Immature natural killer cell (primary cell): ENCODE measurements around the gene CRYGA. TPM values are rescaled to one million over a fixed set of nuclear protein-coding genes. Genes with fewer than 3 reads are reported as not detected.
A peak's percentile ranks its signal among the peaks of the same experiment; 100 is the strongest.
"Not testable (repeated sequence)": the region's sequence is repeated elsewhere in the genome, so short reads cannot be mapped to it uniquely, and the experiment has no call there.

Experiments used
- DNase-seq, 3 donors: peaks; one replicate each; pipeline ENCODE4 v3.0.0; 2022; ENCODE audit warnings: mixed read lengths in 1 of 3
- H3K27ac Mint-ChIP-seq, 6 donors: one replicate each; pipeline ENCODE4 v1.8.0; 2020; ENCODE audit warnings: mixed read lengths in 6 of 6, mild to moderate bottlenecking in 5 of 6, inconsistent platforms in 4 of 6, moderate library complexity in 3 of 6
- H3K27me3 Mint-ChIP-seq, 3 donors: one replicate each; pipeline ENCODE4 v1.8.0; 2020 to 2021; ENCODE audit warnings: low read depth in 3 of 3, mild to moderate bottlenecking in 3 of 3, mixed read lengths in 3 of 3, moderate library complexity in 3 of 3, inconsistent platforms in 1 of 3
- H3K36me3 Mint-ChIP-seq, 3 donors: one replicate each; pipeline ENCODE4 v1.8.0; 2020; ENCODE audit warnings: mixed read lengths in 3 of 3, inconsistent platforms in 2 of 3, mild to moderate bottlenecking in 2 of 3
- H3K4me1 Mint-ChIP-seq, 2 donors: one replicate each; pipeline ENCODE4 v1.8.0; 2020; ENCODE audit warnings: inconsistent platforms in 2 of 2, mild to moderate bottlenecking in 2 of 2, mixed read lengths in 2 of 2, moderate library complexity in 1 of 2
- H3K4me3 Mint-ChIP-seq, 5 donors: one replicate each; pipeline ENCODE4 v1.8.0; 2020; ENCODE audit warnings: mild to moderate bottlenecking in 5 of 5, mixed read lengths in 5 of 5, inconsistent platforms in 3 of 5, moderate library complexity in 3 of 5
- H3K9me3 Mint-ChIP-seq, 6 donors: one replicate each; pipeline ENCODE4 v1.8.0; 2020; ENCODE audit warnings: mild to moderate bottlenecking in 6 of 6, mixed read lengths in 6 of 6, inconsistent platforms in 4 of 6, moderate library complexity in 3 of 6
- polyA plus RNA-seq, 3 donors: library from polyadenylated mRNA; unstranded; fragments of 300-500 nt; fragmentation: Illumina TruSeq; gene quantifications; one replicate each; pipeline ENCODE4 v1.2.3, GENCODE V29; 2021

Gene CRYGA
- polyA plus RNA-seq, 3 donors from 2014 or later = not detected

GRCh38 chr2:208147759-208148158, 15.6 kb downstream of the CRYGA start:
- H3K27me3 Mint-ChIP-seq = peaks cover 0 to 9% (median 3%) of the 10 kb centered on the region in 3 donors
- no peak overlapping the region for H3K4me3 Mint-ChIP-seq
- H3K27ac Mint-ChIP-seq = no peak overlapping the region
- H3K4me1 Mint-ChIP-seq = no peaks in the 10 kb centered on the region
- H3K36me3 Mint-ChIP-seq = peaks cover 0 to 5% (median 4%) of the 10 kb centered on the region in 3 donors
- DNase-seq = no peak
- H3K9me3 Mint-ChIP-seq = peaks cover 0 to 6% (median 1%) of the 10 kb centered on the region in 6 donors

GRCh38 chr2:208147008-208147407, 16.4 kb downstream of the CRYGA start:
- peaks cover 0 to 6% (median 1%) of the 10 kb centered on the region in 6 donors for H3K9me3 Mint-ChIP-seq

DNA sequence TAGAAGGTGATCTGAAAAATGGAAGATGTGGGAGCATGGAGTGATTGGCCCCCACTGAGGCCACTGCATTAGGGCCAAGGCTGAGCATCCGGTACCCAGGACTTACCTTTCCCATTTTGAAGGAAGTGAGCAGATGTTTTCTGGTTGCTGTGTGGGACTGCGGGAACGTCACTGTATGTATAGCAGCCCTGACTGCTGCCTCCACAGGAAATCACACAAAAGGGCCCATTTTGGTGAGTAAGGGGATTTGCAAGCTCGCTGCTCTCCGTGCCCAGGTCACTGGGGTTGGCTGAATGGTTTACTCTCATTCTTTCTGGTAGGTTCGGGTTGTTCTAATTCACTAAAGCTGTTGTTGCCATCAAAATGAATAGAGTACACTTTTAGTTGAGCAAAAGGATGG, 17.4 kb downstream of the CRYGA start, which contains the start of gene CRYGB:
Gene CRYGB, minus strand, starts transcription at position 153 of the 400 bp plus-strand sequence. Its CDS starts 38 bp downstream, at position 115.
- no peak within 1 kb of the TSS for H3K27ac Mint-ChIP-seq

More at GRCh38 chr2:208147008-208147407, 16.4 kb downstream of the CRYGA start:
- peak overlapping the region in 1 of 6 donors; percentile 34 for H3K27ac Mint-ChIP-seq
- H3K4me3 Mint-ChIP-seq = no peak overlapping the region
- peaks cover 0 to 5% (median 4%) of the 10 kb centered on the region in 3 donors for H3K36me3 Mint-ChIP-seq
- H3K4me1 Mint-ChIP-seq = no peaks in the 10 kb centered on the region
- peaks cover 0 to 9% (median 3%) of the 10 kb centered on the region in 3 donors for H3K27me3 Mint-ChIP-seq
- DNase-seq = no peak

DNA sequence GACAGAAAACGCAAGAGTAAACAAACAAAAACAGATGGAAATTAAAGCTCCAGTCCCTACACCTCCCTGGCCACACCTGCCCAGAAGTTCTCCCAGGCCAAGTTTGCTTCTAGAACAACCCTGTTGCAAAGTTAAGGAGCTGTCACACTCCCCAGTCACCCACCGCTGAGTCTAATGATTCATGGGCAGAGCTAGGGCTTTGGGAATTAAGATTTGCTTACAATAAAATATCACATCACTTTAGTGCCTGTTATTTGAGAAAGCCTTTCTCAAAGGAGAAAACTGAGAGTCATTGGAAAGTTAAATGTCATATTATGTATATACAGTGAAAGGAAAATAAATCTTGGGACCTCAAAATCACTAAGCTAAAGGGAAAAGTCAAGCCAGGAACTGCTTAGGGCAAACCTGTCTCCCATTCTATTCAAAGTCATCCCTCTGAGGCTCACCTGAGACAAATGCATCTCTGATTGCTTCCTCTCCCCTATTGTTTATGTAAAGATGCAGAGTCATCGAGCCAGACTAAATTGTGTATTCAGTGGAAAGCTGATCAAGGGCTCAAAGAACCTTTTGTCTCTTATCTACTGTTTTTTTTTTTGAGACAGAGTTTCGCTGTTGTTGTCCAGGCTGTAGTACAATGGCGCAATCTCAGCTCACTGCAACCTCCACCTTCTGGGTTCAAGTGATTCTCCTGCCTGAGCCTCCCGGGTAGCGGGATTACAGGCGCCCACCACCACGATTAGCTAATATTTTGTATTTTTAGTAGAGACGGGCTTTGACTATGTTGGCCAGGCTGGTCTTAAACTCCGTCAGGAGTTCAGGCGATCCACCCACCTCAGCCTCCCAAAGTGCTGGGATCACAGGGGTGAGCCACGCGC, 20.2 kb downstream of the CRYGA start:
- DNase-seq = no peak
- Mint-ChIP-seq H3K27me3 (peaks cover 0 to 1% (median 0%) of the 10 kb centered on the region in 3 donors), H3K9me3 (no peaks in the 10 kb centered on the region), H3K4me1 (no peaks in the 10 kb centered on the region), H3K27ac (no peak overlapping the region), H3K36me3 (no peaks in the 10 kb centered on the region), H3K4me3 (no peak overlapping the region)

More for the DNA sequence above, 17.4 kb downstream of the CRYGA start, which contains the start of gene CRYGB:
- peaks cover 0 to 6% (median 1%) of the 10 kb centered on the region in 6 donors for H3K9me3 Mint-ChIP-seq
- H3K36me3 Mint-ChIP-seq = peaks cover 0 to 5% (median 4%) of the 10 kb centered on the region in 3 donors
- no peaks in the 10 kb centered on the region for H3K4me1 Mint-ChIP-seq
- no peak for DNase-seq
- no peak within 1 kb of the TSS for H3K4me3 Mint-ChIP-seq
- H3K27me3 Mint-ChIP-seq = peaks cover 0 to 9% (median 1%) of the 10 kb centered on the region in 3 donors

- no peaks in the 10 kb centered on the region for H3K9me3 Mint-ChIP-seq
- H3K27me3 Mint-ChIP-seq = no peaks in the 10 kb centered on the region
- H3K4me1 Mint-ChIP-seq = no peaks in the 10 kb centered on the region
- no peaks in the 10 kb centered on the region for H3K36me3 Mint-ChIP-seq
- no peak overlapping the region for H3K4me3 Mint-ChIP-seq
- no peak overlapping the region for H3K27ac Mint-ChIP-seq
- DNase-seq = no peak
Observed at GRCh38 chr2:208142240-208142924, 21.0 kb downstream of the CRYGA start.

- Mint-ChIP-seq H3K27me3 (no peaks in the 10 kb centered on the region), H3K36me3 (no peaks in the 10 kb centered on the region)
Observed at GRCh38 chr2:208139447-208139846, 23.9 kb downstream of the CRYGA start.

DNA sequence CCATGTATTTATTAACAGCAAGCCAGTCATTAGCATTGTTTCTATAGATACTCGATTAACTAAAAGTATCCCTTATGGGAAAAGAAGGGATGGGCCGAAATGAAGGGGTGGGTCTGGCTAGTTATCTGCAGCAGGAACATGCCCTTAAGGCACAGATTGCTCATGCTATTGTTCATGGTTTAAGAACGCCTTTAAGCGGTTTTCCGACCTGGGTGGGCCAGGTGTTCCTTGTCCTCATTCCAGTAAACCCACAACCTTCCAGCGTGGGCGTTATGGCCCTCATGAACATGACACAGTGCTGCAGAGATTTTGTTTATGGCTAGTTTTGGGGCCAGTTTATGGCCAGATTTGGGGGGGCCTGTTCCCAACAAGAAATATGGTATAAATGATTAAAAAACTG, 25.1 kb downstream of the CRYGA start:
- H3K27ac Mint-ChIP-seq, H3K36me3 Mint-ChIP-seq, H3K27me3 Mint-ChIP-seq, H3K9me3 Mint-ChIP-seq, H3K4me3 Mint-ChIP-seq, DNase-seq: not testable (repeated sequence)
- peaks cover 15 to 30% of the 10 kb centered on the region in 2 donors for H3K4me1 Mint-ChIP-seq

More at GRCh38 chr2:208139447-208139846, 23.9 kb downstream of the CRYGA start:
- H3K9me3 Mint-ChIP-seq = no peaks in the 10 kb centered on the region
- H3K4me3 Mint-ChIP-seq = no peak overlapping the region
- H3K27ac Mint-ChIP-seq = no peak overlapping the region
- peaks cover 12 to 27% of the 10 kb centered on the region in 2 donors for H3K4me1 Mint-ChIP-seq
- DNase-seq = no peak

GRCh38 chr2:208136716-208137094, 26.7 kb downstream of the CRYGA start:
- Mint-ChIP-seq H3K9me3 (no peaks in the 10 kb centered on the region), H3K4me1 (peaks cover 15 to 30% of the 10 kb centered on the region in 2 donors), H3K27me3 (peaks cover 0 to 1% (median 0%) of the 10 kb centered on the region in 3 donors), H3K27ac (peak overlapping the region in 1 of 6 donors; percentile 9), H3K36me3 (no peaks in the 10 kb centered on the region), H3K4me3 (no peak overlapping the region)
- no peak for DNase-seq

DNA sequence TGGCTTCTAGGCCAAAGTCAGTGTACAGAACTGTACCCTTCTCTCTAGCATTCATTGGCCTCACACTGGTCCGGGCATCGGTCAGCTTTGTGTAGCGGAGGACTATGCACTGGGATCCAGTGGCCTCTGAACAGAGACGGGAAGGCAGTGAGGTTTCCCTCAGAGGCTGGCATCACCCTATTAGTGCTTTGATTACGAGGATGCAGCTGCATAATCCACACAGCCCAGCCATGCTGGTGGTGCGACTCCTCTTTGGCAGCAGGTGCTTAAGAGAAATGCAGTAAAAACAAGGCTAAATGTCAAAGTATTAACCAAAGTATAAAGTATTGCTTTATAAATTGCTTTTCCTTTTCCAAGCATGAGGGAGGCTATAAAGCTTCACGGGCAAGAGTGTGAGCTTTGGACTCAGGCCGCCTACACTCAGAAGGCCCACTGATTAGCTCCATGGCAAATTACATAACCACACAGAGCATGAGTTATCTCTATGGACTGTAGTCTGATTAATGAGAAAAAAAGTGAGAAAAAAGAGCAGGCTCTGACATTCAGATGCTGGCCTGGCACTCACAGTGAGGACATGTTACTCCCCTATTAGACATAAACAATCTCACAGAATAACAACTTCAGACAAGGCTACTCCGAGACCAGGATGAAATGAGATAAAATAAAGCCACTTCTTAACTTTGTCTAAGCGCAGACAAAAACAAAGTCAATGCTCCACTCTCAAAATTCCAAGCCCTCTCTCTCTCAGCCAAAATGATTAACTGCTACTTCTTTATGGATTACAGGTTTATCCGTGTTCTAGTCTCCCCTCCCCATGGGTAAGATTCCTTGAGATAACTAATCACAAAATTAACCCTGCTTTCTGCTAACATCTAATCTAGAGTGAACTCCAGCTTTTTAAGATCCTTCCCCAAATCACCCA, 27.3 kb downstream of the CRYGA start:
- H3K36me3 Mint-ChIP-seq = no peaks in the 10 kb centered on the region
- no peak for DNase-seq
- no peaks in the 10 kb centered on the region for H3K9me3 Mint-ChIP-seq
- H3K27ac Mint-ChIP-seq = peak overlapping the region in 2 of 6 donors; percentile 34 to 58
- peaks cover 0 to 1% (median 0%) of the 10 kb centered on the region in 3 donors for H3K27me3 Mint-ChIP-seq
- no peak overlapping the region for H3K4me3 Mint-ChIP-seq
- peaks cover 15 to 30% of the 10 kb centered on the region in 2 donors for H3K4me1 Mint-ChIP-seq

DNA sequence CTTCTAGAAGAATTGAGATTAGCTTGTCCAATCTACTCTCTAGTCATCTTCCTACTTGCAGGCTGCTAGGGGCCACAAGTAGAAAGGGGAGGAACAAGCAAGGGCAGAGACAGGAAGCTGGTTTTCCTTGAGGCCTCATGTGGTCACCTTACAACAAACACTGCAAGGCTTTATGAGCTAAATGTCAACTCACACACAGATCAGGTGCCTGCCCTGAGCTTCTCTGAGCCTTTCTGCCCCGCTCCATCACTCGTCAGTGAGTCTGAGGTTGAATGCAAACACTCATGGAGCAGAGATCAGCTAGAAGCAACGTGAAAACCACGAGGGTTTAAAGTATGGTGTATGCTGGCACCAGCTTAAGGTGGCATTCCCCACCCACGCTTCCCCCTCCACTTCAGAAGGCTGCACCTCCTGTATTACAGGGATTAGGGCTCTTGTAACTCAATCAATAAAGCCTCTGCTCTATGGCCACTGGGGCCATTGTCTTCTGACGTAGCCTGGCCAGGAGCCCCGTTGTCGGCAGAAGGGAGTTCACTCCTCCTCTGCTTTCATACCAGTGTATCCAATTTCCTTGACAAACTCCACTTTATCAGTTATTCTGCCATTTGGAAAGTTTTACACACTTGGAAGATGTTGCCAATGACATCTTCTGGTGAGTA, 28.3 kb downstream of the CRYGA start:
- Mint-ChIP-seq H3K27me3 (peaks cover 0 to 1% (median 0%) of the 10 kb centered on the region in 3 donors), H3K4me1 (peaks cover 15 to 30% of the 10 kb centered on the region in 2 donors), H3K27ac (peak overlapping the region in 5 of 6 donors; percentile 34 to 64 (median 41)), H3K9me3 (no peaks in the 10 kb centered on the region), H3K36me3 (no peaks in the 10 kb centered on the region), H3K4me3 (peak overlapping the region; percentile 32 to 65 (median 51))
- peak; percentile 17 to 32 (median 17) for DNase-seq

DNA sequence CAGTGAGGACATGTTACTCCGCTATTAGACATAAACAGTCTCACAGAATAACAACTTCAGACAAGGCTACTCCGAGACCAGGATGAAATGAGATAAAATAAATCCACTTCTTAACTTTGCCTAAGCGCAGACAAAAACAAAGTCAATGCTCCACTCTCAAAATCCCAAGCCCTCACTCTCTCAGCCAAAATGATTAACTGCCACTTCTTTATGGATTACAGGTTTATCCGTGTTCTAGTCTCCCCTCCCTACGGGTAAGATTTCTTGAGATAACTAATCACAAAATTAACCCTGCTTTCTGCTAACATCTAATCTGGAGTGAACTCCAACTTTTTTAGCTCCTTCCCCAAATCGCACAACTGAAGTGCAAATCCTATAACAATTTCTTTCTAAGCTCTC, 32.7 kb downstream of the CRYGA start:
- Mint-ChIP-seq H3K9me3 (no peaks in the 10 kb centered on the region), H3K36me3 (no peaks in the 10 kb centered on the region)

DNA sequence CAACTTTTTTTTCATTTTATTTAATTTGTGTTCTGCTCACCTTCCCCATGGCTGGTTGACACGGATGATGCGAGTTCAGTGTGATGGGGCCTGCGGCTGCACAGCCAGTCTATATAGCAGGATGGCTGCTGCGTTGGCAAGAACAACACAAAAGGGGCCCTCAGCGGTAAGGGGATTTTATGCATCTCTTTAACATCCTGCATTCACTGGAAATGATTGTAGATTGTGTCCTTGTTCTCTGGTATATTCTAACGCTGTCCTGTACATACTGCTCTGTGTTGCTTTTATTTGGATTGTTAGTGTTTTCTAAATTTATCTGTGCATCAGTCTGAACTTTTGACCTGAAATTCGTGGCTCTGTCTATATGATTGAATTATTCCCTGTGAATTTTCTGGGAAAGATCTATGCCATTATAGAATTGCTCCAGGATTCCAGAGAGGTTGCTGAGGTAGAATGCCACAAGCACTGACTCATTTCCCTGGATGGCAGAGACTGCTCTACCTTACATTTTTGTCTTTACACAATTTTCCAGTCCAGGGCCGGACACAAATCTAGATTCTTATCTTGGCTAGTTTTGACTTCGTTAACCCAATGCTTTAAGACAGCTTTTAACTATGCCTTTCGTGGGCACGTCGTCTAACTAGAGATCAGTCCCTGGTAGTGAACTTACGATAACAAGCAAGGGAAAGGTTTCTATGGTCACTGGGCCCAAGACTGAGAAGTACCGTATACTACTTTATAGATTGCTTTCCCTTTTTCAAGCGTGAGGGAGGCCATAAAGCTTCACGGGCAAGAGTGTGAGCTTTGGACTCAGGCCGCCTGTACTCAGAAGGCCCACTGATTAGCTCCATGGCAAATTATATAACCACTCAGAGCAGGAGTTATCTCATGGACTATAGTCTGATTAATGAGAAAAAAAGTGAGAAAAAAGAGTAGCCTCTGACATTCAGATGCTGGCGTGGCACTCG, 33.4 kb downstream of the CRYGA start, which contains the start of gene CRYGC:
Gene CRYGC, minus strand, starts transcription at position 85 of the 968 bp plus-strand sequence. Its CDS starts 36 bp downstream, at position 49.
- no peaks in the 10 kb centered on the region for H3K9me3 Mint-ChIP-seq
- H3K4me3 Mint-ChIP-seq = no peak within 1 kb of the TSS
- H3K36me3 Mint-ChIP-seq = no peaks in the 10 kb centered on the region
- H3K4me1 Mint-ChIP-seq = peaks cover 7 to 9% of the 10 kb centered on the region in 2 donors
- no peak for DNase-seq
- no peak within 1 kb of the TSS for H3K27ac Mint-ChIP-seq
- peaks cover 1 to 11% (median 6%) of the 10 kb centered on the region in 3 donors for H3K27me3 Mint-ChIP-seq

More for the DNA sequence above, 32.7 kb downstream of the CRYGA start:
- H3K4me1 Mint-ChIP-seq = peaks cover 14 to 16% of the 10 kb centered on the region in 2 donors
- H3K4me3 Mint-ChIP-seq = no peak overlapping the region
- no peak overlapping the region for H3K27ac Mint-ChIP-seq
- DNase-seq = no peak
- peaks cover 1 to 5% (median 4%) of the 10 kb centered on the region in 3 donors for H3K27me3 Mint-ChIP-seq
